ENCODE results near the gene PABPN1. TPM values are rescaled to one million over a fixed set of nuclear protein-coding genes. Genes with fewer than 3 reads are reported as not detected.
"Not testable (repeated sequence)": the region's sequence is repeated elsewhere in the genome, so short reads cannot be mapped to it uniquely, and the experiment has no call there.

Gene PABPN1, protein sequence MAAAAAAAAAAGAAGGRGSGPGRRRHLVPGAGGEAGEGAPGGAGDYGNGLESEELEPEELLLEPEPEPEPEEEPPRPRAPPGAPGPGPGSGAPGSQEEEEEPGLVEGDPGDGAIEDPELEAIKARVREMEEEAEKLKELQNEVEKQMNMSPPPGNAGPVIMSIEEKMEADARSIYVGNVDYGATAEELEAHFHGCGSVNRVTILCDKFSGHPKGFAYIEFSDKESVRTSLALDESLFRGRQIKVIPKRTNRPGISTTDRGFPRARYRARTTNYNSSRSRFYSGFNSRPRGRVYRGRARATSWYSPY
- total RNA-seq (ENCODE audit: low replicate concordance), result 44.8 and 53.4 TPM in 2 replicates

DNA sequence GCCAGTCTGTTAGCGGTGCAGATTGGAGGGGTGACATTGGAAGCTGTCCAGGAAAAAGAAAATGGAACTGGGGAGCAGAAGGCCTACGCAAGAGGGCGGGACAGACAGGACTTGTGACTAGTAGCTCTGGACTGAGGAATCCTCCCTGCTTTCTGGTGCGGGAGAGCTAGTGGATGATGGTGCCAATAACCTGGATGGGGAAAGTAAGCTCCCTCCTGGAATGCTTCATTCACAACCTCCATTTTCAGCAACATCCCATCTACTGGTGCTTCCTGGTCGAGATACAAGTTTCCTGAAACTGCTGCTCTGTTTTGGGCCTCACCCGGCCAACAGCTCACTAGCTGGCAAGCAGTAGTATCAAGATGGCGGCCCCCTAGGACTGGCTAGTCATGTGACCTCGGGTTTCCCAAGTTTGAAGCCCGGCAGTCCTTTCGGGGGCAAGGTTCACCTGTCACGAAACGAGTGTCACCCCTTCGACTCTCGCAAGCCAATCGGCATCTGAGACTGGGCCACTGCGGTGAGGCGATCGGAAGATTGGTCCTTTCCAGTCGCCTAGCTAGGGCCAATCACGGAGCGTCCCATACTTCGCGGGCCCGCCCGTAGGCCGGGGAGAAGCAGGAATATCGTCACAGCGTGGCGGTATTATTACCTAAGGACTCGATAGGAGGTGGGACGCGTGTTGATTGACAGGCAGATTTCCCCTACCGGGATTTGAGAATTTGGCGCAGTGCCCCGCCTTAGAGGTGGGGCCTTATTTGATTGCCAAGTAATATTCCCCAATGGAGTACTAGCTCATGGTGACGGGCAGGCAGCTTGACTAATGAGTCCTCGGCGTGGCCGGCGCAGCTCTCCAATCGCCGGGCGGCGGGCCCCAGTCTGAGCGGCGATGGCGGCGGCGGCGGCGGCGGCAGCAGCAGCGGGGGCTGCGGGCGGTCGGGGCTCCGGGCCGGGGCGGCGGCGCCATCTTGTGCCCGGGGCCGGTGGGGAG lies at the start of gene PABPN1:
PABPN1 (plus strand) TSS at position 874 of the 988 bp plus-strand sequence; CDS start at position 887, 13 bp downstream.
- TF ChIP-seq, protein P1, sequence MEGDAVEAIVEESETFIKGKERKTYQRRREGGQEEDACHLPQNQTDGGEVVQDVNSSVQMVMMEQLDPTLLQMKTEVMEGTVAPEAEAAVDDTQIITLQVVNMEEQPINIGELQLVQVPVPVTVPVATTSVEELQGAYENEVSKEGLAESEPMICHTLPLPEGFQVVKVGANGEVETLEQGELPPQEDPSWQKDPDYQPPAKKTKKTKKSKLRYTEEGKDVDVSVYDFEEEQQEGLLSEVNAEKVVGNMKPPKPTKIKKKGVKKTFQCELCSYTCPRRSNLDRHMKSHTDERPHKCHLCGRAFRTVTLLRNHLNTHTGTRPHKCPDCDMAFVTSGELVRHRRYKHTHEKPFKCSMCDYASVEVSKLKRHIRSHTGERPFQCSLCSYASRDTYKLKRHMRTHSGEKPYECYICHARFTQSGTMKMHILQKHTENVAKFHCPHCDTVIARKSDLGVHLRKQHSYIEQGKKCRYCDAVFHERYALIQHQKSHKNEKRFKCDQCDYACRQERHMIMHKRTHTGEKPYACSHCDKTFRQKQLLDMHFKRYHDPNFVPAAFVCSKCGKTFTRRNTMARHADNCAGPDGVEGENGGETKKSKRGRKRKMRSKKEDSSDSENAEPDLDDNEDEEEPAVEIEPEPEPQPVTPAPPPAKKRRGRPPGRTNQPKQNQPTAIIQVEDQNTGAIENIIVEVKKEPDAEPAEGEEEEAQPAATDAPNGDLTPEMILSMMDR (IDR thresholded peaks at IDR 0.05; ENCODE audit: insufficient read depth, low read length), result no peak
- H3K4me3 ChIP-seq (ENCODE audit: low read depth, low read length), result peak within 1 kb of the TSS; percentile 88
- peak; percentile 100 for DNase-seq (ENCODE audit: low read depth)

DNA sequence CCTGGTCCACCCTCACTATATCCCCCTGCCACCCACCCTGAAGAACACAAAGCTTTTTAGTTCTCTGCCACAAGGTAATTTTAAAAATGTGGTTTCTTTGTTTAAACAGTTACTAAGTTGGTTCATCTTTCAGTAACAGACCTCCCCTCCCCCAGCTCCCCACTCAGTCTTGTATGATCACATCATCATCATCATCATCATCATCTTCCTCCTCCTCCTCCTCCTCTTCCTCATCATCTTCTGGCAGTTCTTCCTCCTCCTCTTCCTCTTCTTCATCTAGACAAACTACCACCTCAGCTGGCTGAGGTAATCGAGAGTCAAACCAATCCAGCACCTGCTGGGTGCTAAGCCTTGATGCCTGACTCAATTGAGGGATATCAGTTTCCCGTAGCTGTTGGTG lies 45.8 kb upstream of the PABPN1 start:
- TF ChIP-seq, protein P1 (IDR thresholded peaks at IDR 0.05; ENCODE audit: insufficient read depth, low read length), result no peak
- H3K4me3 ChIP-seq (ENCODE audit: low read depth, low read length), result no peak overlapping the region
- no peak for DNase-seq (ENCODE audit: low read depth)

DNA sequence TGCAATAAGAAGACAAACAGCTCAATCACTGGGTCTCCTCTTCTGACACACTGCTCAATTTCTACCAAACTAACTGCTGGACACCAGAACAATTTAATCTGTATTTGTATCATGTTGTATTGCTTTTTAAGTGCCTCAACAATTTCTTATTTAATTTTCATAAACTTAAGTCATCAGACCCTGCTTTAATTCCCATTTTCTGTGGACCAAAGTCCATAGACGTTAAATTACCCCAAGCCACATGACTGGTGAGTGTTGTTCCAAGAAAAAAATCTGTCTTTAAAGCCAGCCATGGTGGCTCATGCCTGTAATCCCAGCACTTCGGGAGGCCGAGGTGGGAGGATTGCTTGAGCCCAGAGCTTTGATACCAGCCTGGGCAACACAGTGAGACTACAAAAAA lies 44.1 kb upstream of the PABPN1 start:
- no peak for DNase-seq (ENCODE audit: low read depth)
- H3K4me3 ChIP-seq (ENCODE audit: low read depth, low read length), result no peak overlapping the region
- TF ChIP-seq, protein P1 (IDR thresholded peaks at IDR 0.05; ENCODE audit: insufficient read depth, low read length), result no peak

DNA sequence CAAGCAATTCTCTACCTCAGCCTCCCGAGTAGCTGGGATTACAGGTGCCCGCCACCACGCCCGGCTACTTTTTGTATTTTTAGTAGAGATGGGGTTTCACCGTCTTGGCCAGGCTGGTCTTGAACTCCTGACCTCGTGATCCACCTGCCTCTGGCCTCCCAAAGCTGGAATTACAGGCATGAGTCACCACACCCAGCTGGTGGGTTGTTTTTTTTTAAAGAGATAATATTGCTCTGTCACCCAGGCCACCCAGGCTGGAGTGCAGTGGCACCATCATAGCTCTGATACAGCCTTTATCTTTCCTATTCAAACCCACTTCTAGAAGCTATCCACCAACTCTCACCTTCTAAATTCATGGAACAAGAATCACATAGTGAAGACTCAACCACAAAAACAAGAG lies 43.3 kb upstream of the PABPN1 start:
- not testable (repeated sequence) for DNase-seq (ENCODE audit: low read depth)

DNA sequence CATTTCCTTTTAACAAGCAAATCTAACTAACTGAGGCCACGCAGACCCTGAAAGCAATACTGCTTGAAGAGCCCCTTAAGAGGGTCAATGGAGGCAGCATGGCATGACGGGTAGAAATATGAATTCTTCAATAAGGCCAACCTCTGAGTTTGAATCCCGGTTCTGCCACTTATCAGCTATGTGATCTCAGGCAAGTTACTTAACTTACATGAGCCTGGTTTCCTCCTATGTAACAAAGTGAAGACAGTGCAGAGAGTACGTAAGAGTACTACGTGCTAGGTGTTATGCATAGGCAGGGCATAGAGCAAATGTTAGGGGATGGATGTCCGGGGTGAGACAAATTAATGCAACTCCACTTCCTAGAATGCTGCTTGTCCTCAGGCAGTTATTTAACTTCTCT lies 40.0 kb upstream of the PABPN1 start:
- H3K4me3 ChIP-seq (ENCODE audit: low read depth, low read length), result no peak overlapping the region
- TF ChIP-seq, protein P1 (IDR thresholded peaks at IDR 0.05; ENCODE audit: insufficient read depth, low read length), result no peak
- no peak for DNase-seq (ENCODE audit: low read depth)

More for the DNA sequence above, 43.3 kb upstream of the PABPN1 start:
- not testable (repeated sequence) for H3K4me3 ChIP-seq (ENCODE audit: low read depth, low read length)

DNA sequence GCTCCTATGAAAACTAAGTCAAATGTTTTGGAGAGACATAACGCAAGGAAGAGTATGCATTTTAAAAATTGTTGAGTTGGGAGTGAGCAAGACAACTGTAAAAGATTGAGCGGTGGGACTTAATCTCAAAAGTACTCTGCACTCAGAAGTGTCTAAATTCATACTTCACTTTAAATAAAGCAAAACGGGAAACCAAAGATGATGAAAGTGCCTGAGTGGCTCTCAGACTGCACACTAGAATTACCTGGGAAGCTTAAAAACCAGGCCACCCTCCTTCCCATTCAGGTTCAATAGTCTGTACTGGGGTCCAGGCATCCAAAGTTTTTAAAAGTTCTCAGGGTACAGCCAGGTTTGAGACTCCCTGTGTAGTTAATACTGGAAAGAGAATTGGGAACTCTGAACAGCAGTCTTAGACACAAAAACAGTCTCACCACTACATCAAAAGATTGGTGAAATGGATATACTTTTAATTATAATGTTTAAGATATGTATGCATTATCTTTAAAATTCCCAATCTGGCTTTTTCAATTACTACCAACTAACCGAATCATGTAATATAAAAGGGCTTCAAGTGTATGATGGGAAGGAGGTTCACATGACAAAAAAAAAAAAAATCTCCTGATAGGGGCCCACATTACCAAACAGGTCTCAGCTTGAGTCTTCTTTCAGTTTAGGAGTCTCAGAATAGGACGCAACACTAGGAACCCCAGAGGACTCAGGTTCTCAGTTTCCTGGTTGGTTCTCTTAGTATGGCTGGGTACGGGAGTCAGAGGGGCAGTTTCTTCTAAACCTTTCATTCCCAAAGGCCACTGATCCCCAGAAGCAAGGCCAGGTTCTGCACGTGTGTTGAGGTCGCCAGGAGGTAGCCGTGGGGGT lies 36.4 kb upstream of the PABPN1 start:
- TF ChIP-seq, protein P1 (IDR thresholded peaks at IDR 0.05; ENCODE audit: insufficient read depth, low read length), result no peak
- peak overlapping the region; percentile 74 for H3K4me3 ChIP-seq (ENCODE audit: low read depth, low read length)
- DNase-seq (ENCODE audit: low read depth), result peak; percentile 35

All from fibroblast of the aortic adventitia (primary cell).